ENCODE results near the gene RNF151.

The RNF151 gene

DNA sequence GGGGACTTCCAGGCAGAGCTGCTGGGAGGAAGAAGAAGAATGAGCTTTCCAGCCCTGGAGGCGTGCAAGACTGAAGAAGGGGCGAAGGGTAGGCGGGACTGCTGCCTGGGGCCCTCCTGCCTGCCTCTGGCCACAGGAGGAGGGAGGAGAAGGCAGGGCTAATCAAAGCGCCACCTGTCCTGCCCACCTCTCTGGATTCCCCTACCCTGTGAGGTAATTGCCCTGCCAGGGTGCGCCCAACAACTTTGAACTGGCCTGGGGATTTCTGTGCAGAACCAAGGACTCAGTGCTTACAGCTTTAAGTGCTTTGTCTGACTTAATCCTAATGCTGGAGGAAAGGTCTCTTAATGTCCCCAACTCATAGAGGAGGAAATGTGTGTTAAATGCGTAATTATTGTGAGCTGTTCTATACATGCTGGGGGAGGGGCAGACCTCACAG lies 14.8 kb downstream of the RNF151 start, which contains the start of gene NOXO1:
NOXO1 (minus strand) TSS at position 72 of the 439 bp plus-strand sequence. CDS start 290 bp downstream, outside the sequence.
- TF ChIP-seq, protein P1, sequence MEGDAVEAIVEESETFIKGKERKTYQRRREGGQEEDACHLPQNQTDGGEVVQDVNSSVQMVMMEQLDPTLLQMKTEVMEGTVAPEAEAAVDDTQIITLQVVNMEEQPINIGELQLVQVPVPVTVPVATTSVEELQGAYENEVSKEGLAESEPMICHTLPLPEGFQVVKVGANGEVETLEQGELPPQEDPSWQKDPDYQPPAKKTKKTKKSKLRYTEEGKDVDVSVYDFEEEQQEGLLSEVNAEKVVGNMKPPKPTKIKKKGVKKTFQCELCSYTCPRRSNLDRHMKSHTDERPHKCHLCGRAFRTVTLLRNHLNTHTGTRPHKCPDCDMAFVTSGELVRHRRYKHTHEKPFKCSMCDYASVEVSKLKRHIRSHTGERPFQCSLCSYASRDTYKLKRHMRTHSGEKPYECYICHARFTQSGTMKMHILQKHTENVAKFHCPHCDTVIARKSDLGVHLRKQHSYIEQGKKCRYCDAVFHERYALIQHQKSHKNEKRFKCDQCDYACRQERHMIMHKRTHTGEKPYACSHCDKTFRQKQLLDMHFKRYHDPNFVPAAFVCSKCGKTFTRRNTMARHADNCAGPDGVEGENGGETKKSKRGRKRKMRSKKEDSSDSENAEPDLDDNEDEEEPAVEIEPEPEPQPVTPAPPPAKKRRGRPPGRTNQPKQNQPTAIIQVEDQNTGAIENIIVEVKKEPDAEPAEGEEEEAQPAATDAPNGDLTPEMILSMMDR (IDR thresholded peaks at IDR 0.05; ENCODE audit: low read depth, low read length): no peak

DNA sequence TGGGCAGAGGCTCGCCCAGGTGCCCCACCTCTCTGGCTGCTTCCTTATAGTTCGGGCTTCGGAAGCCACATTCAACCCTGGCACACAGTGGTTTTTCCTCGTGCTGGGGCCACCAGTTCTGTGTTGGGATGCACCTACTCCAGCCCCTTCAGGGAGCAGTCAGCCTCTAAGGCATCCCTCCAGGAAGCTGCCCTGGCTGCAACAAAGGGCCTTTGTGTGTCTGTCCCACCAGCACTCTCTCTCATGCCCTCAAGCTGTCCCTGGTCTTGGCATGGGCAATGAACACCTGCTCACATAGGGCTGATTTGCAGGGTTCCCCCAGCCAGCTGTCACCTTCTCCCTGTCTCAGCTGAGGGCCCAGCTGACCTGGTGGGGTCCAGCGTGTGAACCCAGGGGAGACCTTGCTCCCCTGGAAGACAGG lies 15.4 kb downstream of the RNF151 start:
- H3K4me3 ChIP-seq (ENCODE audit: low read depth, low read length): no peak overlapping the region

More for the DNA sequence above, 14.8 kb downstream of the RNF151 start, which contains the start of gene NOXO1:
- DNase-seq (ENCODE audit: low read depth, low spot score): no peak
- H3K4me3 ChIP-seq (ENCODE audit: low read depth, low read length): no peak within 1 kb of the TSS
- in situ Hi-C loops (cut with HindIII; ENCODE audit: low sequenced_read_pairs): no loop called here

DNA sequence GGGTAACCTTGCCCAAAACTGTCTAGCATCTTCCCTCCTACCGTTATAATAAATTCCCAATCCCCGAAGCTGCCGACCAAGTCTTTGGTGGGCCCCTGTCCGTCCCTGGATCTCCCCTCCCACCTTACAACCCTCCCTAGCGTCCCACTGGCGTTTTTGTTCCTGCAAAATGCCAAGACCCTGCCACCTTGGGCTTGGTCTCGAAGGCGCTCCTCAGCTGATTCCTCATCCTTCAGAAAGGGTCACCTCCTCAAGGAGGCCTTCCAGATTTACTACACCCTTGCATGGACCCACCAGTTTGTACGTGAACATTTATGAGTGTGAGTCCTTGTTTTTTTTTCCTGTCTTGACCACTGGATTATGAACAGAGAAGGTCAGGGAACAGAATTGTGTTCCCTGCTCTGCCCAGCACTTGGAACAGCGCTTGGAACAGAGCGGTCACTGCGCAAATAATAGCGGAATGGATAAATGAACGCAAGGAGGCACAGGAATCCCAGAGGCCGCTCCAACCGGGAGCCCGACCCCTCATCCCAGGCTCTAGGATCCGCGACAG lies 16.4 kb downstream of the RNF151 start:
- TF ChIP-seq, protein P1 (IDR thresholded peaks at IDR 0.05; ENCODE audit: low read depth, low read length): no peak
- in situ Hi-C loops (cut with HindIII; ENCODE audit: low sequenced_read_pairs): no loop called here
- no peak overlapping the region for H3K4me3 ChIP-seq (ENCODE audit: low read depth, low read length)
- DNase-seq (ENCODE audit: low read depth, low spot score): no peak

More for the DNA sequence above, 15.4 kb downstream of the RNF151 start:
- no peak for DNase-seq (ENCODE audit: low read depth, low spot score)
- TF ChIP-seq, protein P1 (IDR thresholded peaks at IDR 0.05; ENCODE audit: low read depth, low read length): no peak
- in situ Hi-C loops (cut with HindIII; ENCODE audit: low sequenced_read_pairs): no loop called here

DNA sequence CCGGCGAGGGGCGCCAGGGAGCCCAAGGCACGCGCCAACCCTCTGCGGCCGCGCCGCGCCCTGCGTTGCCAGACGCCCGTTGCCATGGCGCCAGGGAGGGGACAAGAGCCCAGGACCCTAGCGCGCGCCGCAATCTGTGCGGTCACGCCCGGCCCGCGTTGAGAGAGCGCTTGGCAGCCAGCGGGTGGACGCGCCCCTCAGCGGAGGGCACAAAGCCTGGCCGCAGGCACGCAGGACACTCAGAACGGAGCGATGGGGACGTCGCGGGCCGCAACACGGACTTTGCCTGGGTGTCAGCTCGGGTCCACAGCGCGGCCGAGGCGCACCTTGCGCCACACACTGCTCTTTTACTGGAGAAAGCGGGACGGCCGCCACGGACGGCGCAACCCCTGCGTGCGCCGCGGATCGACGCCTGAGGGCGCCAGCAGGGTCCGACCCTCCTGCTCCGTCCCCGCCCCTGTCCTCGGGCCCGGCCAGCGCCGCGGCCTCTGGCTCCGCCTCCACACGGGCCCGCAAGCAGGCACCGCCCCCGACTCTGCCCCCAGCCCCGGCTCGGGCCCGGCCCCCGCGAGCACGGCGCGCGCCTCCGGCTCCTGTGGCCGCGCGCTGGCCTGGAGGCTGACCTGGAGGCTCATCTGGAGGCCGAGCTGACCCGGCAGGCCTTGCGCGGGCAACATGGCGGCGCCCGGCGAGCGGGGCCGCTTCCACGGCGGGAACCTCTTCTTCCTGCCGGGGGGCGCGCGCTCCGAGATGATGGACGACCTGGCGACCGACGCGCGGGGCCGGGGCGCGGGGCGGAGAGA lies 17.1 kb downstream of the RNF151 start, which contains the start of gene GFER:
GFER (plus strand) TSS at position 650 of the 803 bp plus-strand sequence; CDS start at position 676, 26 bp downstream.
- peak; percentile 91 for DNase-seq (ENCODE audit: low read depth, low spot score)
- in situ Hi-C loops (cut with HindIII; ENCODE audit: low sequenced_read_pairs): no loop called here
- peak within 1 kb of the TSS; percentile 73 for H3K4me3 ChIP-seq (ENCODE audit: low read depth, low read length)
- TF ChIP-seq, protein P1 (IDR thresholded peaks at IDR 0.05; ENCODE audit: low read depth, low read length): peak; percentile 45

DNA sequence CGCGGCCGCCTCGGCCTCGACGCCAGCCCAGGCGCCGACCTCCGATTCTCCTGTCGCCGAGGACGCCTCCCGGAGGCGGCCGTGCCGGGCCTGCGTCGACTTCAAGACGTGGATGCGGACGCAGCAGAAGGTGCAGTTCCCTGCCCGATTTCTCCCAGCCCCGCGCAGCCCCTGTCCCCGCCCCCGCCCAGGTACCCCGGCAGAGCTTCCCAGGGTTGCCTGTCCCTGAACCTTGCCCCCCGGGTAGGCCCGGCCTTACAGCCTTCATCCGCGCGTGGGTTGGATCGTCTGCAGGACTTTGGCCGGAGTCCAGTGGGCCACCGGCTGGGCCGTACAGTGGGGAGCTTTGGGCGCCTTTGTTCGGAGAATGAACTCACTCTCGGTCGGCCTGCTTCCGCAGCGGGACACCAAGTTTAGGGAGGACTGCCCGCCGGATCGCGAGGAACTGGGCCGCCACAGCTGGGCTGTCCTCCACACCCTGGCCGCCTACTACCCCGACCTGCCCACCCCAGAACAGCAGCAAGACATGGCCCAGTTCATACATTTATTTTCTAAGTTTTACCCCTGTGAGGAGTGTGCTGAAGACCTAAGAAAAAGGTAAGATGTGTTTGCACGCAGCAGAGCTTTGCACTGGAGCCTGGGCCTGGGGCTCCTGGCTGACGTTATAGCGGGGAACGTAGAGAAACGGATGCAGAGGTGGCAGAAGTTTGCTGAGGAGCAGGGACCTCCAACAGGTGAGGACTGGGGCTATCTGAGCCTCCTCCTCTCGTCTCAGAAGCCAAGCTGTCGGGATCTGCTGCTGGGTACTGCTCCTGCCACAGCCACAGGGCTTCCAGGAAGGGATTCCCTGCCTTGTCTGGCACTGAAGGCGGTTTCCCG lies 17.9 kb downstream of the RNF151 start:
- no peak for DNase-seq (ENCODE audit: low read depth, low spot score)
- TF ChIP-seq, protein P1 (IDR thresholded peaks at IDR 0.05; ENCODE audit: low read depth, low read length): no peak
- H3K4me3 ChIP-seq (ENCODE audit: low read depth, low read length): peak overlapping the region; percentile 73
- in situ Hi-C loops (cut with HindIII; ENCODE audit: low sequenced_read_pairs): no loop called here

Measured in astrocyte of the spinal cord (primary cell).